Measurements from ENCODE around the gene TAS2R19. TPM values are rescaled to one million over a fixed set of nuclear protein-coding genes. Genes with fewer than 3 reads are reported as not detected.
"Not testable (repeated sequence)": the region's sequence is repeated elsewhere in the genome, so short reads cannot be mapped to it uniquely, and the experiment has no call there.

Gene TAS2R19
- total and polyA plus RNA-seq, 8 donors, result 0.30 to 21.8 (median 6.6) TPM; not detected in 4

DNA sequence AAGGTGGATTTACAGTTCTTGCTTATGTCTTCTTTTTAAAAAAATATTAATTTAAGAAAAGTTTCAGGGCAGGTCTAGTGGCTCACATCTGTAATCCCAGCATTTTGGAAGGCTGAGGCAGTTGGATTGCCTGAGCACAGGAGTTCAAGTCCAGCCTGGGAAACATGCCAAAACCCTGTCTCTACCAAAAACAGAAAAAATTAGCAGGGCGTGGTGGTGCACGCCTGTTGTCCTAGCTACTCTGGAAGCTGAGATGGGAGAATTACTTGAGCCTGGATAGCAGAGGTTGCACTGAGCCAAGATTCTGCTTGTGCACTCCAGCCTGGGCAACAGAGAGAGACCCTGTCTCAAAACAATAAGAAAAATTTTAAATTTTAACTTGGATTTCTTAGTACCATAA, 45.1 kb upstream of the TAS2R19 start:
- Histone ChIP-seq H3K36me3 (no peaks in the 10 kb centered on the region), H3K27me3 (no peaks in the 10 kb centered on the region), H3K27ac (no peak overlapping the region), H3K4me1 (peaks cover 0 to 16% (median 4%) of the 10 kb centered on the region in 4 donors), H3K4me3 (no peak overlapping the region), H3K9me3 (no peaks in the 10 kb centered on the region)
- peak in 1 of 2 donors; percentile 16 for DNase-seq
- WGBS, 5 donors, result 30 to 61% (median 55%) methylated on average over 2 of the region's 2 CpGs
- intact Hi-C loops (cut with DNase I; ENCODE audit: low total_unique reads), result no loop called here
- TF ChIP-seq, protein P1, sequence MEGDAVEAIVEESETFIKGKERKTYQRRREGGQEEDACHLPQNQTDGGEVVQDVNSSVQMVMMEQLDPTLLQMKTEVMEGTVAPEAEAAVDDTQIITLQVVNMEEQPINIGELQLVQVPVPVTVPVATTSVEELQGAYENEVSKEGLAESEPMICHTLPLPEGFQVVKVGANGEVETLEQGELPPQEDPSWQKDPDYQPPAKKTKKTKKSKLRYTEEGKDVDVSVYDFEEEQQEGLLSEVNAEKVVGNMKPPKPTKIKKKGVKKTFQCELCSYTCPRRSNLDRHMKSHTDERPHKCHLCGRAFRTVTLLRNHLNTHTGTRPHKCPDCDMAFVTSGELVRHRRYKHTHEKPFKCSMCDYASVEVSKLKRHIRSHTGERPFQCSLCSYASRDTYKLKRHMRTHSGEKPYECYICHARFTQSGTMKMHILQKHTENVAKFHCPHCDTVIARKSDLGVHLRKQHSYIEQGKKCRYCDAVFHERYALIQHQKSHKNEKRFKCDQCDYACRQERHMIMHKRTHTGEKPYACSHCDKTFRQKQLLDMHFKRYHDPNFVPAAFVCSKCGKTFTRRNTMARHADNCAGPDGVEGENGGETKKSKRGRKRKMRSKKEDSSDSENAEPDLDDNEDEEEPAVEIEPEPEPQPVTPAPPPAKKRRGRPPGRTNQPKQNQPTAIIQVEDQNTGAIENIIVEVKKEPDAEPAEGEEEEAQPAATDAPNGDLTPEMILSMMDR (IDR thresholded peaks at IDR 0.05), result no peak
- no peak for TF ChIP-seq POLR2AphosphoS5 (IDR thresholded peaks at IDR 0.05)
- no peak for TF ChIP-seq POLR2A (IDR thresholded peaks at IDR 0.05)
- no peak for TF ChIP-seq EP300 (IDR thresholded peaks at IDR 0.05)

DNA sequence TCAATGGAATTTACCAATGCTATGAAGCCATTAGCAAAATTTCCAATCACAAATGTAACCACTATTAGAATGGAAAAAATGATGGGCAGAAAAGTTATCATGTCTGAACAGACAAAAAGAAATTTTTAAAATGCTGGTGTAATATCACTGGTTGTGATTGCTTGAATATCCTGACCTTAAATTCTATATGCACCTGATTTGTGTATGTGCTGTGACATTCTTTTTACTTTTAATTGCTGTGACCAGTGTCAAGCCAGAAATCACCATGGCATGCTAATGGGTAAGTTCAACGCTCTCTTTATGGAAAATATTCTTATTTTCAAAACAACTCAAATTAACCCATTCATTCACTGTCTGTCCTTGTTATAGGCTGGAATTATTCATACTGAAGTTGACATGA, 39.8 kb upstream of the TAS2R19 start, which contains the start of gene TAS2R46:
Gene TAS2R46 (minus strand): TSS at position 101 of the 400 bp plus-strand sequence. CDS start 0 bp downstream, at position 101.
- H3K9me3 ChIP-seq; H3K27me3 ChIP-seq; intact Hi-C loops (cut with DNase I; ENCODE audit: low total_unique reads); H3K4me3 ChIP-seq; DNase-seq; H3K27ac ChIP-seq; H3K36me3 ChIP-seq; H3K4me1 ChIP-seq: not testable (repeated sequence)
- WGBS, 5 donors, result 80 to 94% (median 93%) methylated on average over 1 of the region's 1 CpG

- Histone ChIP-seq H3K9me3 (no peaks in the 10 kb centered on the region), H3K36me3 (no peaks in the 10 kb centered on the region), H3K4me3 (no peak overlapping the region), H3K27me3 (no peaks in the 10 kb centered on the region), H3K4me1 (no peaks in the 10 kb centered on the region), H3K27ac (no peak overlapping the region)
- no peak for DNase-seq
- intact Hi-C loops (cut with DNase I; ENCODE audit: low total_unique reads), result no loop called here
- TF ChIP-seq, protein P1 (IDR thresholded peaks at IDR 0.05), result no peak
- TF ChIP-seq POLR2AphosphoS5 (IDR thresholded peaks at IDR 0.05) (no peak), POLR2A (IDR thresholded peaks at IDR 0.05) (no peak), EP300 (IDR thresholded peaks at IDR 0.05) (no peak)
Measured at GRCh38 chr12:11059784-11060183, 37.4 kb upstream of the TAS2R19 start.

- Histone ChIP-seq H3K36me3 (no peaks in the 10 kb centered on the region), H3K9me3 (no peaks in the 10 kb centered on the region), H3K27ac (no peak overlapping the region), H3K4me3 (no peak overlapping the region), H3K27me3 (no peaks in the 10 kb centered on the region), H3K4me1 (no peaks in the 10 kb centered on the region)
- intact Hi-C loops (cut with DNase I; ENCODE audit: low total_unique reads), result no loop called here
- TF ChIP-seq POLR2AphosphoS5 (IDR thresholded peaks at IDR 0.05) (no peak), EP300 (IDR thresholded peaks at IDR 0.05) (no peak), POLR2A (IDR thresholded peaks at IDR 0.05) (no peak)
- TF ChIP-seq, protein P1 (IDR thresholded peaks at IDR 0.05), result no peak
- 89 to 100% (median 96%) methylated on average over 3 of the region's 3 CpGs for WGBS, 5 donors
- DNase-seq, result no peak
Measured at GRCh38 chr12:11059041-11059440, 36.6 kb upstream of the TAS2R19 start.

GRCh38 chr12:11055306-11055705, 32.9 kb upstream of the TAS2R19 start:
- Histone ChIP-seq H3K4me1 (no peaks in the 10 kb centered on the region), H3K4me3 (no peak overlapping the region), H3K27ac (no peak overlapping the region), H3K9me3 (peaks cover 0 to 12% (median 4%) of the 10 kb centered on the region in 4 donors), H3K36me3 (peaks cover 0 to 6% (median 0%) of the 10 kb centered on the region in 4 donors), H3K27me3 (no peaks in the 10 kb centered on the region)
- 90 to 95% (median 93%) methylated on average over 2 of the region's 2 CpGs for WGBS, 5 donors
- intact Hi-C loops (cut with DNase I; ENCODE audit: low total_unique reads), result no loop called here
- TF ChIP-seq POLR2AphosphoS5 (IDR thresholded peaks at IDR 0.05), result no peak
- TF ChIP-seq EP300 (IDR thresholded peaks at IDR 0.05), result no peak
- no peak for TF ChIP-seq POLR2A (IDR thresholded peaks at IDR 0.05)
- TF ChIP-seq, protein P1 (IDR thresholded peaks at IDR 0.05), result no peak
- no peak for DNase-seq

GRCh38 chr12:11049806-11050531, 27.5 kb upstream of the TAS2R19 start:
- Histone ChIP-seq H3K36me3 (peaks cover 0 to 21% (median 15%) of the 10 kb centered on the region in 4 donors), H3K9me3 (peaks cover 0 to 18% (median 6%) of the 10 kb centered on the region in 4 donors)
- intact Hi-C loops (cut with DNase I; ENCODE audit: low total_unique reads); H3K4me1 ChIP-seq; H3K27me3 ChIP-seq; DNase-seq; H3K27ac ChIP-seq; H3K4me3 ChIP-seq: not testable (repeated sequence)
- WGBS, 5 donors, result 93 to 97% (median 96%) methylated on average over 7 of the region's 7 CpGs

GRCh38 chr12:11041366-11041765, 18.9 kb upstream of the TAS2R19 start:
- H3K4me1 ChIP-seq; DNase-seq; H3K9me3 ChIP-seq; H3K4me3 ChIP-seq; intact Hi-C loops (cut with DNase I; ENCODE audit: low total_unique reads); H3K27ac ChIP-seq; H3K27me3 ChIP-seq: not testable (repeated sequence)
- H3K36me3 ChIP-seq, result peaks cover 0 to 13% (median 10%) of the 10 kb centered on the region in 4 donors
- 32 to 60% (median 37%) methylated on average over 2 of the region's 2 CpGs for WGBS, 5 donors

Data from stomach (tissue), 9 donors.